ENCODE data around the gene RABGAP1L. TPM values are rescaled to one million over a fixed set of nuclear protein-coding genes. Genes with fewer than 3 reads are reported as not detected.

RABGAP1L gene
- total and polyA plus RNA-seq, 10 of the 15 experiments (the other 5 are each of a cell fraction or from before 2014, with no cell fraction given), result 5.8 to 194 (median 113) TPM

- ATAC-seq, result peak; percentile 78
- no peak overlapping the region for H3K9ac ChIP-seq (ENCODE audit: control insufficient read depth, insufficient read depth, low read length)
- no peaks in the 10 kb centered on the region for H4K20me1 ChIP-seq (ENCODE audit: control insufficient read depth, insufficient read depth)
- no peak overlapping the region for H3K4me3 ChIP-seq
- intact Hi-C loops (cut with micrococcal nuclease; ENCODE audit: unreplicated experiment) (loop anchor here (1.0 to 5.0 kb wide), 4 partner anchors 14 to 181 kb away; partner anchors contain the start of gene CACYBP), in situ Hi-C loops (cut with MboI) (no loop called here)
- H3K27me3 ChIP-seq (replicated peaks in 1 of 2; ENCODE audit: control insufficient read depth in 2 of 2, insufficient read depth in 2 of 2, low read length in 1 of 2), result no peaks in the 10 kb centered on the region
- WGBS (ENCODE audit: insufficient coverage, insufficient replicate concordance, low lambda C conversion rate, missing lambda C conversion rate), result 10% methylated on average over 5 of the region's 5 CpGs
- no peak overlapping the region for H2AFZ ChIP-seq (ENCODE audit: control insufficient read depth, low read depth, low read length)
- peak overlapping the region; percentile 68 for H3K4me2 ChIP-seq (ENCODE audit: control insufficient read depth, insufficient read depth)
- peaks cover 36% of the 10 kb centered on the region for H3K4me1 ChIP-seq (ENCODE audit: control insufficient read depth, insufficient read depth, low read length)
- ChIA-PET POLR2A (interaction anchor here (0.6 to 7.2 kb wide), 9 partner anchors 10 to 35 kb away, joined by 3 to 74 read pairs (median 4); partner anchors contain the start of gene CACYBP), SMC1A (ENCODE audit: uncharacterized antibody, unreplicated experiment) (interaction anchor here (0.7 to 7.4 kb wide), 15 partner anchors 11 to 169 kb away, joined by 3 to 81 read pairs (median 6); partner anchors contain the start of genes CACYBP and MRPS14), CTCF (interaction anchor here (1.1 to 2.8 kb wide), 7 partner anchors 9 to 154 kb away, joined by 3 to 16 read pairs (median 3); partner anchors contain the start of genes CACYBP and MRPS14), RAD21 (ENCODE audit: unreplicated experiment) (interaction anchor here (0.7 to 3.7 kb wide), 17 partner anchors 8 to 169 kb away, joined by 3 to 31 read pairs (median 4); partner anchors contain the start of gene CACYBP)
- peak; percentile 79 for DNase-seq (ENCODE audit: low read depth, low spot score)
- no peaks in the 10 kb centered on the region for H3K9me3 ChIP-seq (replicated peaks; ENCODE audit: control insufficient read depth, insufficient read depth, low read length)
- FAIRE-seq, result peak; percentile 66
- no peaks in the 10 kb centered on the region for H3K36me3 ChIP-seq (ENCODE audit: control insufficient read depth in 2 of 2, insufficient read depth in 2 of 2, low read length in 1 of 2)
- BruUV-seq (replicated peaks), result no TSS peak
- no peak overlapping the region for H3K27ac ChIP-seq (ENCODE audit: control insufficient read depth, insufficient read depth)
- H3K79me2 ChIP-seq (ENCODE audit: control insufficient read depth, insufficient read depth, low read length), result no peaks in the 10 kb centered on the region
- TF ChIP-seq EED (IDR thresholded peaks at IDR 0.05; ENCODE audit: low read depth) (no peak; the same call in 1 of the 2 replicates), ZBTB40 (IDR thresholded peaks at IDR 0.05; ENCODE audit: borderline replicate concordance) (peak; percentile 79; the same call in 1 of the 2 replicates), KDM1A (IDR thresholded peaks at IDR 0.05; ENCODE audit: borderline replicate concordance) (no peak), PBX3 (IDR thresholded peaks at IDR 0.05; ENCODE audit: insufficient replicate concordance, low read depth, low read length) (no peak), CEBPZ (IDR thresholded peaks at IDR 0.05; ENCODE audit: low read depth, low read length) (no peak), ATF2 (IDR thresholded peaks at IDR 0.05; ENCODE audit: low read length) (peak; percentile 77), TBL1XR1 (IDR thresholded peaks at IDR 0.05; ENCODE audit: low read depth, low read length) (peak; percentile 77), WRNIP1 (IDR thresholded peaks at IDR 0.05; ENCODE audit: borderline replicate concordance, low read depth, low read length) (no peak), NFXL1 (IDR thresholded peaks at IDR 0.05; ENCODE audit: borderline replicate concordance) (no peak), YBX1 (IDR thresholded peaks at IDR 0.05) (no peak), POLR2A (IDR thresholded peaks at IDR 0.05; ENCODE audit: low read depth, low read length) (no peak)
These were observed 809.5 kb downstream of the RABGAP1L start for GRCh38 chr1:174968750-174969244.

All from GM12878 (cell line).